ENCODE data around the gene MAD1L1.
"Not testable (repeated sequence)": the region's sequence is repeated elsewhere in the genome, so short reads cannot be mapped to it uniquely, and the experiment has no call there.

MAD1L1 gene

DNA sequence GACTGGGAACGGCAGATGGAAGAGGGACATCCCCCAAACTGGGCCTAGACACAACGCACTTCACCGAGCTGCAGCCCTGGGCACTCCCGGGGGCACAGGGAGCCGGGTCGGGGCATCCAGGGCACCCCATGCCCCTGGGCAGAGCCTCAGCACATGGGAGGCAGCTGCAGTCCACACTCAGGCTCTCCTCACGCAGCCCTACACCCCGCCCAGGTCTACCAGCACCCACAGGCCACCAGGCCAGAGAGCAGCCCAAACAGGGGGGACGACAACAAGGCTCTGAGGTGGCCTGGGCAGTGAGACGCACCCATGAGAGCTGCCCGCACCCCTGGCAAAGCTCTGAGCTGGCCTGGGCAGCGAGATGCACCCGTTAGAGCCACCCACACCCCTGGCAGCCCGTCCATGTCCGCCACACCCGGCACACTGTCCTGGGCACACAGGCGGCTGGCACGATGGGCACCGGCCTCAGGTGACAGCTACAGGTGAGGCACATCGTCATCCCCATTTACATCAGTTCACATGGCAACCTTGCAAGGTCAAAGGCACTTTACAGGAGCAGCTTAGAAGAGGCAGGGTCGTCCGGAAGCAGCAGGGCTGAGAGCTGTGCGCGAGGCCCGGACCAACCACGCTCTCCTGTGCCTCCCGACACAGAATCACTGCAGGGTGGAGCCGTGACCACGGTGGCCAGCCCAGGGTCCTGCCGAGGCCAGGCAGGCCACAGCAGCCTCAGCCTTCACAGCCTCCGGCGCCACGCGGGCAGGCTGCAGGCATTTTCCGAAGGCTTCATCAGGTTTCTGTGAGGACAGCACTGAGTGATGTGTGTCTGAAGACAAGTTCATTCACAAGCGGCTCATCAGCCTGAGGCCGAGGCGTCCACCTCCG, 228.6 kb downstream of the MAD1L1 start:
- no peak for DNase-seq (ENCODE audit: low read depth in 2 of 2)

- no peak for DNase-seq (ENCODE audit: low read depth in 2 of 2)
These were observed 229.3 kb downstream of the MAD1L1 start for GRCh38 chr7:2003451-2003930.

DNA sequence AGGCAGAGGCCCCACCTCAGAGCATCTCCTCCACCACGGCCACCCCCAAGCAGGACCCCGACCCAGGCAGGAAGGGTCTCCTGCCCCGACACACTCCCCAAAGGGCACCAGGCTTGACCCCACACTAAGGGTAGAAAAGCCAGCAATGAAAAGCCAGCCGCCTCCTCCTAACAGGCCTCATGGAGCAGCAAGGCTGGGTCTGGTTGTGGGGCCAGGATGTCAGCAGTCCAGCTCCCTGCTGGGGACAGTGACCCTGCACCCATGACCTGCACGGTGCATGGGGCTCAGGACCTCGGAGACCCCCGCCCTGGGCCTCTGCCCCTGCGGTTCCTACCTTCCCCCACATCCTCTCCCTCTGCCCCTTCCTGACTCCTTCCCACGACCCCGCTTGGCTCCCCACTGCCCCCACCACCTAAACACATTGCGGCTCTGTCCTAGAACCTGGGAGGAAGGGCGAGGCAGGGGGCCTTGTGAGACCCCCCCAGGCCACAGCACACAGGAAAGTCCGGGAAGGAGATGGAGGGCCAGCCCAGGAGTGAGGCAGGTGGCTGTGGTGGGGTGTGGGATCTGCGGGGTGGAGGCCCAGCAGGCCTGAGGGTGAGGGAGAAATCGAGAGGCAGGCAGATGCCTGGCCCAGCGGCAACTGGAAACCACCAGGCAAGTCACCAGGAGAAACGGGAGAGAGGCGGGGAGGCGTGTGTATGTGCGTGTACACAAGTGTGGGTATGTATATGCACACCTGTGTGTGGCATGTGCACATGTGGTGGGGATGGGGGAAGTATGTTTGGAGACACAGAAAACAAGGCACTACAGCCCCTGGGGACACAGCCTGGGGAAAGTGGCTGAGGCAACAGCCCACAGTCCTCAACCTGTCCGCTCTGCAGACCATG, 229.9 kb downstream of the MAD1L1 start:
- no peak for DNase-seq (ENCODE audit: low read depth in 2 of 2)

- no peak for DNase-seq (ENCODE audit: low read depth in 2 of 2)
These were observed 230.9 kb downstream of the MAD1L1 start for GRCh38 chr7:2001601-2002442.

- DNase-seq (ENCODE audit: low read depth in 2 of 2): no peak
These were observed 231.9 kb downstream of the MAD1L1 start for GRCh38 chr7:2000746-2001321.

DNA sequence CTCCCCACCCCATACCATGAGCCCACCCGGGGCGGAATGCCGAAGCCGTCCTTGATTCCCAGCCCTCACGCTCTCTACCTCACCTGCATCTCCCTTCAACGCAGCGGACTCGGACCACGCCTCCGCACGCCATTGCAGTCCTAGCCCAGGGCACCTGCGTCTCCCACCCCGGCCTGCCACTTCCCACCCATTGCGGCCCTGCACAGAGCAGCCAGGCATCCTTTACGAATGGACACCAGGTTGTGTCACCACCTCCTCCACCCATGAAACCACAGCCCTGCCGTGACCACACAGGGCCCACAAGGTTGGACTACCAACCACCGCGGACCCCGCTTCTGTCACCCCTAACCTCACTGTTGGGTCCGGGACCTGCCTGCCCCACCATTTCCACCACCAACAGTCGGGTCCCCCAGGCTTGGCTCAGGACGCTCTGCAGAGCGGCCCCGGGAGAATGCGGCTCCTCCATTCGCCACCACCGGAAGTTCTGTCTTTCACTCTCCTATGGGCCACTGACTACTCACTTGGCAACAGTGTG, 232.5 kb downstream of the MAD1L1 start:
- DNase-seq (ENCODE audit: low read depth in 2 of 2): no peak

GRCh38 chr7:1999278-1999984, 233.3 kb downstream of the MAD1L1 start:
- no peak for DNase-seq (ENCODE audit: low read depth in 2 of 2)

DNA sequence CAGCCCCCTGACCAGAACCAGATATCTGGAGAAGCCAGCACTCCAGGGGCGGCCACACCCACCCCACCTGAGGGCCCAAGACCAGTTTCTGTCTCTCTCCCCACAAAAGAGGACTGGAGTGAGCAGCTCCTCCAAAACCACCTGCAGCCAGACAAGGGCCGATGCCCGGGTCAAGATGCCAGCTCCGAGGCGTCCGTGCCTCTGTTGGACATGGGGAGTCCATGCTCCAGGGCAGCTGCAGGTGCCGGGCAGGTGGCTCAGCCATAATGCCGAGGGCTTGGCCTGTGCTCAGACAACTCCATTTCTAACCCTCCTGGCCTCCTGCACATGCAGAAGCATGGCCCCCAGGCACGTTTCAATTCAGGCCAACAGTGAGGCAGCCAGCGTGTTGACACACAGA, 234.6 kb downstream of the MAD1L1 start:
- no peak for DNase-seq (ENCODE audit: low read depth in 2 of 2)

- no peak for DNase-seq (ENCODE audit: low read depth in 2 of 2)
These were observed 235.1 kb downstream of the MAD1L1 start for GRCh38 chr7:1997537-1998076.

DNA sequence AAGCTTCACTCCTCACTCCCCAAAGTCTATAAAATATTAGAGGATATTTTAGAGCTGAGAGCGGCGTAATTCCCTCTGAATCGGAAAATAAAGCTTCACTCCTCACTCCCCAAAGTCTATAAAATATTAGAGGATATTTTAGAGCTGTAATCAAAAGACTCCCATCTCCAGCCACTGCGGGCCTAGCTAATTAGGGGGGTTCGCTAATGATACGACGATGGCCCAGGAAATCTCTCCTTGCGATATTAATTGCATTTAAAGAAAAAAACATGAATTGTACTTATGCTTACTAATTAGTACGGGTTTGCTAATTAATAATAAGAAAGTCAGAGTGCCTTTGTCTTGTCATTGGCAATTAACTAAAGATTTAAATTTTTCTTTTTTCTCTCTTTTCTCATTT, 235.9 kb downstream of the MAD1L1 start:
- DNase-seq (ENCODE audit: low read depth in 2 of 2): no peak

GRCh38 chr7:1995911-1996420, 236.8 kb downstream of the MAD1L1 start:
- not testable (repeated sequence) for DNase-seq (ENCODE audit: low read depth in 2 of 2)

- DNase-seq (ENCODE audit: low read depth in 2 of 2): no peak
These were observed 237.3 kb downstream of the MAD1L1 start for GRCh38 chr7:1995426-1995825.

- no peak for DNase-seq (ENCODE audit: low read depth in 2 of 2)
These were observed 237.8 kb downstream of the MAD1L1 start for GRCh38 chr7:1994931-1995330.

GRCh38 chr7:1993776-1994740, 238.7 kb downstream of the MAD1L1 start:
- DNase-seq (ENCODE audit: low read depth in 2 of 2): no peak

- no peak for DNase-seq (ENCODE audit: low read depth in 2 of 2)
These were observed 239.6 kb downstream of the MAD1L1 start for GRCh38 chr7:1993031-1993695.

GRCh38 chr7:1992554-1992953, 240.2 kb downstream of the MAD1L1 start:
- no peak for DNase-seq (ENCODE audit: low read depth in 2 of 2)

- DNase-seq (ENCODE audit: low read depth in 2 of 2): no peak
These were observed 242.6 kb downstream of the MAD1L1 start for GRCh38 chr7:1990001-1990670.

Data from fibroblast of skin of left biceps (primary cell).